Choroid plexus epithelial cell (primary cell): ENCODE results near the gene NXPE4.
"Not testable (repeated sequence)": the region's sequence is repeated elsewhere in the genome, so short reads cannot be mapped to it uniquely, and the experiment has no call there.

Experiments
- DNase-seq: peaks from one replicate; pipeline ENCODE4 v3.0.0-alpha.2; 2010; ENCODE audit warnings: low read depth
- H3K4me3 ChIP-seq: 2 replicates; pipeline ENCODE4 v1.5.1; 2011; ENCODE audit warnings: low read depth, mild to moderate bottlenecking, control low read depth, low read length, moderate library complexity
- CTCF ChIP-seq: conservative IDR thresholded peaks from 2 replicates; pipeline ENCODE4 v1.5.1; 2011; ENCODE audit warnings: low read depth, mild to moderate bottlenecking, control low read depth, inconsistent platforms, low read length, moderate library complexity

NXPE4 gene

GRCh38 chr11:114609429-114609828 lies 13.8 kb upstream of the NXPE4 start:
- H3K4me3 ChIP-seq = no peak overlapping the region
- no peak for DNase-seq
- TF ChIP-seq CTCF = no peak

- DNase-seq, H3K4me3 ChIP-seq: not testable (repeated sequence)
Observed at GRCh38 chr11:114608605-114609004, 13.0 kb upstream of the NXPE4 start.

GRCh38 chr11:114607753-114608459 lies 12.3 kb upstream of the NXPE4 start:
- H3K4me3 ChIP-seq = no peak overlapping the region
- TF ChIP-seq CTCF = no peak
- DNase-seq = no peak

- not testable (repeated sequence) for H3K4me3 ChIP-seq, DNase-seq
Observed at GRCh38 chr11:114606802-114607075, 11.2 kb upstream of the NXPE4 start.

- TF ChIP-seq CTCF = peak; percentile 3
Observed at GRCh38 chr11:114606003-114606801, 10.6 kb upstream of the NXPE4 start.

GRCh38 chr11:114605370-114605769 lies 9.8 kb upstream of the NXPE4 start:
- TF ChIP-seq CTCF = no peak
- no peak for DNase-seq
- no peak overlapping the region for H3K4me3 ChIP-seq

More at GRCh38 chr11:114606003-114606801, 10.6 kb upstream of the NXPE4 start:
- peak; percentile 14 for DNase-seq
- H3K4me3 ChIP-seq = no peak overlapping the region

GRCh38 chr11:114604886-114605285 lies 9.3 kb upstream of the NXPE4 start:
- H3K4me3 ChIP-seq = no peak overlapping the region
- no peak for DNase-seq
- TF ChIP-seq CTCF = no peak

GRCh38 chr11:114604179-114604813 lies 8.7 kb upstream of the NXPE4 start:
- no peak for TF ChIP-seq CTCF
- no peak for DNase-seq
- no peak overlapping the region for H3K4me3 ChIP-seq

GRCh38 chr11:114603151-114603550 lies 7.6 kb upstream of the NXPE4 start:
- H3K4me3 ChIP-seq, DNase-seq: not testable (repeated sequence)
